ENCODE results near the gene ARFRP1. TPM values are rescaled to one million over a fixed set of nuclear protein-coding genes. Genes with fewer than 3 reads are reported as not detected.
A peak's percentile ranks its signal among the peaks of the same experiment; 100 is the strongest.
"Not testable (repeated sequence)": the region's sequence is repeated elsewhere in the genome, so short reads cannot be mapped to it uniquely, and the experiment has no call there.

The ARFRP1 gene
- total RNA-seq, 1 donor from 2014 or later: 34.2 TPM

- DNase-seq (ENCODE audit: missing footprints) (no peak), ATAC-seq (no peak)
- intact Hi-C loops (cut with DNase I): no loop called here
These were observed 27.4 kb upstream of the ARFRP1 start for GRCh38 chr20:63734946-63735858.

DNA sequence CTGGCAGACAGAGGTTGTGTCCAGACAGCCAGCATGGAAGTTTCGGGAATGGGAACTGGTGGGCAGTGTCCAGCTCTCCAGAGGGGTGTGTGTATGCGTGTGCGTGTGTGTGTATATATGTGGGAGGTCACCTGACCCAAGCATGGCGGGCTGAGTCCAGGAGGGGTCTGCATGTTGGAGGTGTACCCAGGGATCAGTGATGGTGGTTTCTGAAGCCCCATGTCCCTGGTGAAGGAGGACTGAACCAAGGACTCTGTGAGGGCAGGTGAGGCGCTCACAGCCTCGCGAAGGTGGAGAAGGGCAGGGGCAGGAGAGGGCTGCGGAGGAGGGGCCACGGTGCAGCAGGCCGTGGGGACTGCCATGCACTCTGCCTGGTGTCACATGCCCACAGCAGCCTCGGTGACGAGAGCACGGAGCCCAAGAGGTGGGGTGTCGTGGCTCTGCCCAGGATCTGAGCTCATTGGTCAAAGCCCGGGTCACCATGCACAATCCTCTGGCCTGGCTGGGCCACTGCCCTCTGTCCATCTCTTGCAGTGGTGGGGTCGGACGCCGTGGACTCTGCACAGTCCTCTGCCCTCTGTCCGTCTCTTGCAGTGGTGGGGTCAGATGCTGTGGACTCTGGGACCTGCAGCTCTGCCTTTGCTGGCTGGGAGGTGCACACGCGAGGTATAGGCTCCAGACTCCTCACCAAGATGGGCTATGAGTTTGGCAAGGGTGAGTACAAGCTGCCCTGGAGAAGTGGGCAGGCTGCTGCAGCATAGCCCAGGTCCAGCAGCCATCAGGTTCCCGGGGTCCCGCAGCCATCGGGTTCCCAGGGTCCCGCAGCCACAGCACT, 26.6 kb upstream of the ARFRP1 start:
- intact Hi-C loops (cut with DNase I): no loop called here
- DNase-seq (ENCODE audit: missing footprints): no peak
- no peak for ATAC-seq

DNA sequence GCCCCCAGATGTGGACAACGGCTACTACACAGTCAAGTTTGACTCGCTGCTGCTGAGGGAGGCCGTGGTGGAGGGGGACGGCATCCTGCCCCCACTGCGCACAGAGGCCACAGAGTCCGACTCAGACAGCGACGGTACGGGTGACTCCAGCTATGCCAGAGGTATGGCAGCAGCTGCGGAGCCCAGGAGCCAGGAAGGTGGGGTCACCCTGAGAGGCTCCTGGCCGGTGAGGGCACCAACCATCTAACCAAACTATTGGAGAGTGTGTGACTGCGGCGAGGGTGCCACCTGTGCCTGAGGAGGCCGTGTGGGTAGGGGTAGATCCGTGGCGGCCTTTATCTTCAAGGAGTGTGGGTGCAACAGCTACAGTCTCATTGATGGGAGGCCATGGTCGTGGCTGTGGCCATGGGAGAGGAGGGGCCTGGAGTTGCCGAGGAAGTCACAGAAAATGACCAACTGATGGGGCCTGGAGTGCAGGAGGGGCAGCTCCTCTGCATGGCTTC, 25.9 kb upstream of the ARFRP1 start:
- ATAC-seq (no peak), DNase-seq (ENCODE audit: missing footprints) (no peak)
- intact Hi-C loops (cut with DNase I): no loop called here

- intact Hi-C loops (cut with DNase I): no loop called here
These were observed 25.3 kb upstream of the ARFRP1 start for GRCh38 chr20:63733117-63733516.

DNA sequence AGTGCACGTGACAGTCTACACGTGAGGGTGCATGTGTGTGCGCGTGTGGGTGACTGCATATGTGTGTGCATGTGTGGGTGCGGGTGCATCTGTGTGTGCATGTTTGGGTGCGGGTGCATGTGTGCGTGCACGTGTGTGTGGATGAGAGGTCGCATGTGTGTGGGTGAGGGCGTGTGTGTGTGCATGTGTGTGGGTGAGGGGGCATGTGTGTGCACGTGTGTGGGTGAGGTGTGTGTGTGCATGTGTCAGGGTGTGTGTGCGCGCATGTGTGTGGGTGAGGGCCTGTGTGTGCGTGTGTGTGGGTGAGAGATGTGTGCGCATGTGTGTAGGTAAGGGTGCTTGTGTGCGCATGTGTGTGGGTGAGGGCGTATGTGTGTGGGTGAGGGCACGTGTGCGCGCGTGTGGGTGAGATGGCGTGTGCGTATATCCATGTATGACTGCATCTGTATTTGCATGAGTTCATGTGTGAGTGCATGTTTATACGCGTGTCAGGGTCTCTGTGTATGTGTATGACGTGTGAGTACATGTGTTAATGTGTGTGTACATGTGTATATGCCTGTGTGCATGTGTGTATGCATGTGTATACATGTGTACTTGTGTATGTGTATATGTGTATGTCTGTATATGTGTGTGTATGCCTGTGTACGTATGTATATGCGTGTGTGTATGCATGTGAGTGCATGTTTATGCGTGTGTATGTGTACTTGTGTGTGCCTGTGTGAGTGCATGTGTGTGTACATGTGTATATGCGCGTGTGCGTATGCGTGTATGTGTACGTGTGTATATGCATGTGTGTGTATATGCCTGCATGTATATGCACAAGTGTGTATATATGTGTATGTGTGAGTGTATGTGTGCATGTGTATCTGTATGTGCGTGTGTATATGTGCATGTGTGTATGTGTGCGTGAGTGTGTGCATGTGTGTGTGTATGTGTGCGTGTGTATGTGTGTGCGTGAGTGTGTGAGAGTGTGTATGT, 24.6 kb upstream of the ARFRP1 start:
- ATAC-seq: no peak
- intact Hi-C loops (cut with DNase I): no loop called here
- DNase-seq (ENCODE audit: missing footprints): no peak

More at GRCh38 chr20:63733117-63733516, 25.3 kb upstream of the ARFRP1 start:
- DNase-seq (ENCODE audit: missing footprints) (no peak), ATAC-seq (no peak)

GRCh38 chr20:63731410-63731809, 23.6 kb upstream of the ARFRP1 start:
- intact Hi-C loops (cut with DNase I): no loop called here
- ATAC-seq (no peak), DNase-seq (ENCODE audit: missing footprints) (no peak)

GRCh38 chr20:63730189-63730733, 22.5 kb upstream of the ARFRP1 start:
- ATAC-seq; intact Hi-C loops (cut with DNase I): not testable (repeated sequence)
- DNase-seq (ENCODE audit: missing footprints): peak; percentile 28

DNA sequence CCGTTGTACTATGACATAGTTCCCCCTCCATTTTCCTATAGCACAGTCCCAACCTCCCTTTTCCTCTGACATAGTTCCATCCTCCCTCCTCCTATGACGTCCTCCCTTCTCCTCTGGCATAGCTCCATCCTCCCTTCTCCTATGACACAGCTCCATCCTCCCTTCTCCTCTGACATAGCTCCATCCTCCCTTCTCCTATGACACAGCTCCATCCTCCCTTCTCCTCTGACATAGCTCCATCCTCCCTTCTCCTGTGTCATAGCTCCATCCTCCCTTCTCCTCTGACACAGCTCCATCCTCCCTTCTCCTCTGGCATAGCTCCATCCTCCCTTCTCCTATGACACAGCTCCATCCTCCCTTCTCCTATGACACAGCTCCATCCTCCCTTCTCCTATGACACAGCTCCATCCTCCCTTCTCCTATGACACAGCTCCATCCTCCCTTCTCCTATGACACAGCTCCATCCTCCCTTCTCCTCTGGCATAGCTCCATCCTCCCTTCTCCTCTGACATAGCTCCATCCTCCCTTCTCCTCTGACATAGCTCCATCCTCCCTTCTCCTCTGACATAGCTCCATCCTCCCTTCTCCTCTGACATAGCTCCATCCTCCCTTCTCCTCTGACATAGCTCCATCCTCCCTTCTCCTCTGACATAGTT, 15.3 kb upstream of the ARFRP1 start:
- DNase-seq (ENCODE audit: missing footprints); ATAC-seq; intact Hi-C loops (cut with DNase I): not testable (repeated sequence)

GRCh38 chr20:63718996-63719395, 11.2 kb upstream of the ARFRP1 start:
- ATAC-seq (no peak), DNase-seq (ENCODE audit: missing footprints) (no peak)
- intact Hi-C loops (cut with DNase I): no loop called here

DNA sequence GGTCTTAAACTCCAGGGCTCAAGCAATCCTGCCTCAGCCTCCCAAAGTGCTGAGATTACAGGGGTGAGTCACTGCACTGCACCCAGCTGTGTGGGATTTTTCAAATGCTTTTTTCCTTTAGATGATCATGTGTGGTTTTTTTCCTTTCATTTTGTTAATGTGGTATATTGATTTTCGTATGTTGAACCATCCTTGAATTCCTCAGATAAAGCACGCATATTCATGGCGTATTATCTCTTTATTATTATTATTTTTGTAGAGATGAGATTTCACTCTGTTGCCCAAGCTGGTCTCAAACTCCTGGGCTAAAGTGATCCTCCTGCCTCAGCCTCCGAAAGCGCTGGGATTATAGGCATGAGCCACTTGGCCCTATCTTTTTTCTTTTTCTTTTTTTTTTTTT, 7.1 kb upstream of the ARFRP1 start:
- intact Hi-C loops (cut with DNase I): no loop called here
- ATAC-seq (no peak), DNase-seq (ENCODE audit: missing footprints) (no peak)

DNA sequence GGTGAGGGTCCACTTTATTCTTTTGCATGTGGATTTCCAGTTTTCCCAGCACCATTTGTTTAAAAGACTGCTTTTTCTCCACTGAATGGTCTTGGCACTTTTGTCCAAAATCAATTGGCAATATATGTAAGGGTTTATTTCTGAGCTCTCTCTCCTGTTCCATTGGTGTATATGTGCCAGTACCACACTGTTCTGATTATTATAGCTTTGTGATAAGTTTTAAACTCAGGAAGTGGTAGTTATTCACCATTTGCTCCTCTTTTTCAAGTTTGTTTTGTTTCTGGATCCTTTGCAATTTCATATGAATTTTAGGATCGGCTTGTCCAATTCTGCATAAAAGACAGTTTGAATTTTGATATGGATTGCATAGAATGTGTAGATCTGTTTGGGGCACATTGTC, 4.4 kb upstream of the ARFRP1 start:
- intact Hi-C loops (cut with DNase I): no loop called here
- ATAC-seq (no peak), DNase-seq (ENCODE audit: missing footprints) (no peak)

DNA sequence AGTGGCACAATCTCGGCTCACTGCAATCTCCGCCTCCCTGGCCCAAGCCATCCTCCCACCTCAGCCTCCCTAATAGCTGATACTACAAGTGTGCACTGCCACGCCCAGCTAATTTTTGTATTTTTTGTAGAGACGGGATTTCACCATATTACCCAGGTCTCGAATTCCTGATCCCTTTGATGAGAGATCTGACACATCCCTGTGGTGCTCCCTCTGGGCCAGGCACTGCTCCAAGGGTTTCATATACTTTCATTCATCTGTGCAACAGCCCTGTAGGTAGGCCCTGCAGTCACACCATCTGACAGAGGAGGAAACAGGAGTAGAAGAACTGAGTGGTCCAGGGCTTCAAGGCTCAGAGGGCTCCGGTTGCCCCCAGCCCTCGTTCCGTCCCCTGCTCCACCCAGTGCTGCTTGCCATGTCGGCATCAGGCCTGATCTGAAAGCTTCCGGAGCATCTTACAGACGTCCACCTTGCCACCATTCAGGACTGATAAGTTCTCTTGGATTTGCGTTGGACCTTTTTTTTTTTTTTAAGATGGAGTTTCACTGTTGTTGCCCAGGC, 3.4 kb upstream of the ARFRP1 start:
- no peak for ATAC-seq
- intact Hi-C loops (cut with DNase I): no loop called here
- no peak for DNase-seq (ENCODE audit: missing footprints)

GRCh38 chr20:63709149-63709527, 1.4 kb upstream of the ARFRP1 start:
- intact Hi-C loops (cut with DNase I): no loop called here
- ATAC-seq (no peak), DNase-seq (ENCODE audit: missing footprints) (peak; percentile 37)

- peak; percentile 57 for DNase-seq (ENCODE audit: missing footprints)
- intact Hi-C loops (cut with DNase I): no loop called here
These were observed 749 bp upstream of the ARFRP1 start for GRCh38 chr20:63708301-63709148.

GRCh38 chr20:63706852-63707557, 771 bp downstream of the ARFRP1 start:
- ATAC-seq (peak; percentile 11), DNase-seq (ENCODE audit: missing footprints) (peak; percentile 78)
- intact Hi-C loops (cut with DNase I): no loop called here

More at GRCh38 chr20:63708301-63709148, 749 bp upstream of the ARFRP1 start:
- ATAC-seq: no peak

All from Right ventricle myocardium inferior (tissue), 1 donor.